ENCODE measurements around the gene TTBK2. TPM values are rescaled to one million over a fixed set of nuclear protein-coding genes. Genes with fewer than 3 reads are reported as not detected.

The TTBK2 gene
- total and polyA plus RNA-seq, 8 donors = 12.4 to 15.8 (median 13.8) TPM

GRCh38 chr15:42720071-42720470 is 200.5 kb downstream of the TTBK2 start:
- Histone ChIP-seq H3K4me3 (no peak overlapping the region), H3K4me1 (peaks cover 0 to 2% of the 10 kb centered on the region in 2 donors), H3K27me3 (no peaks in the 10 kb centered on the region), H3K9me3 (no peaks in the 10 kb centered on the region), H3K36me3 (peaks cover 0 to 70% of the 10 kb centered on the region in 2 donors), H3K27ac (no peak overlapping the region)
- TF ChIP-seq CTCF (IDR thresholded peaks at IDR 0.05) = no peak
- intact Hi-C loops (cut with DNase I) = no loop called here
- ATAC-seq (no peak), DNase-seq (no peak)

- no peaks in the 10 kb centered on the region for H3K9me3 ChIP-seq
- peaks cover 0 to 60% of the 10 kb centered on the region in 2 donors for H3K36me3 ChIP-seq
- no peak overlapping the region for H3K4me3 ChIP-seq
- peaks cover 0 to 3% of the 10 kb centered on the region in 2 donors for H3K4me1 ChIP-seq
- intact Hi-C loops (cut with DNase I) = no loop called here
- H3K27ac ChIP-seq = no peak overlapping the region
- DNase-seq = no peak
- ATAC-seq = no peak
- no peaks in the 10 kb centered on the region for H3K27me3 ChIP-seq
- TF ChIP-seq CTCF (IDR thresholded peaks at IDR 0.05) = no peak
These were observed 201.5 kb downstream of the TTBK2 start for GRCh38 chr15:42719043-42719442.

- ATAC-seq (no peak), DNase-seq (peak in 1 of 4 donors; percentile 16)
- H3K27me3 ChIP-seq = no peaks in the 10 kb centered on the region
- intact Hi-C loops (cut with DNase I) = no loop called here
- H3K4me1 ChIP-seq = peaks cover 0 to 3% of the 10 kb centered on the region in 2 donors
- H3K36me3 ChIP-seq = peaks cover 0 to 36% of the 10 kb centered on the region in 2 donors
- H3K27ac ChIP-seq = no peak overlapping the region
- no peak for TF ChIP-seq CTCF (IDR thresholded peaks at IDR 0.05)
- H3K9me3 ChIP-seq = no peaks in the 10 kb centered on the region
- no peak overlapping the region for H3K4me3 ChIP-seq
These were observed 204.0 kb downstream of the TTBK2 start for GRCh38 chr15:42716626-42717025.

- Histone ChIP-seq H3K4me1 (peaks cover 0 to 3% of the 10 kb centered on the region in 2 donors), H3K4me3 (no peak overlapping the region), H3K9me3 (no peaks in the 10 kb centered on the region), H3K36me3 (peaks cover 0 to 31% of the 10 kb centered on the region in 2 donors), H3K27me3 (no peaks in the 10 kb centered on the region), H3K27ac (no peak overlapping the region)
- no peak for TF ChIP-seq CTCF (IDR thresholded peaks at IDR 0.05)
- intact Hi-C loops (cut with DNase I) = no loop called here
- DNase-seq = peak in 1 of 4 donors; percentile 17
- no peak for ATAC-seq
These were observed 204.5 kb downstream of the TTBK2 start for GRCh38 chr15:42716125-42716524.

- DNase-seq (peak in 1 of 4 donors; percentile 8), ATAC-seq (no peak)
- H3K4me1 ChIP-seq = peaks cover 0 to 9% of the 10 kb centered on the region in 2 donors
- H3K27ac ChIP-seq = no peak overlapping the region
- intact Hi-C loops (cut with DNase I) = no loop called here
- TF ChIP-seq CTCF (IDR thresholded peaks at IDR 0.05) = no peak
- no peaks in the 10 kb centered on the region for H3K27me3 ChIP-seq
- H3K9me3 ChIP-seq = no peaks in the 10 kb centered on the region
- no peaks in the 10 kb centered on the region for H3K36me3 ChIP-seq
- no peak overlapping the region for H3K4me3 ChIP-seq
These were observed 208.0 kb downstream of the TTBK2 start for GRCh38 chr15:42712584-42712983.

All from left lung (tissue), 10 donors.